GM12801 (cell line): ENCODE data around the gene ZNF783.

ENCODE experiments used
- CTCF ChIP-seq: IDR thresholded peaks from one replicate; pipeline ENCODE4 v1.5.1; 2011; ENCODE audit warnings: control low read depth; ENCODE audit not compliant: insufficient read length; ENCODE audit errors: extremely low read depth

Gene ZNF783

GRCh38 chr7:149280661-149281507, 18.9 kb downstream of the ZNF783 start:
- no peak for TF ChIP-seq CTCF

GRCh38 chr7:149281508-149282330, 19.7 kb downstream of the ZNF783 start:
- TF ChIP-seq CTCF: no peak

GRCh38 chr7:149282331-149282655, 20.3 kb downstream of the ZNF783 start:
- TF ChIP-seq CTCF: no peak

GRCh38 chr7:149283321-149283720, 21.3 kb downstream of the ZNF783 start:
- TF ChIP-seq CTCF: no peak

- no peak for TF ChIP-seq CTCF
These were observed 22.3 kb downstream of the ZNF783 start for GRCh38 chr7:149284343-149284742.

GRCh38 chr7:149284850-149285585, 23.0 kb downstream of the ZNF783 start:
- TF ChIP-seq CTCF: no peak

GRCh38 chr7:149285603-149286002, 23.6 kb downstream of the ZNF783 start:
- no peak for TF ChIP-seq CTCF
